Chondrocyte (in vitro differentiated cells): ENCODE measurements around the gene C2orf69. TPM values are rescaled to one million over a fixed set of nuclear protein-coding genes. Genes with fewer than 3 reads are reported as not detected.
A peak's percentile ranks its signal among the peaks of the same experiment; 100 is the strongest.

Source experiments
- DNase-seq: peaks from one replicate; pipeline ENCODE4 v3.0.0; 2021; ENCODE audit warnings: mixed read lengths, low spot score
- H3K27ac Mint-ChIP-seq: one replicate; pipeline ENCODE4 v1.8.0; 2021; ENCODE audit warnings: mild to moderate bottlenecking, moderate library complexity, mixed read lengths; ENCODE audit not compliant: unreplicated experiment
- H3K27me3 Mint-ChIP-seq: 2 replicates; pipeline ENCODE4 v1.8.0; 2021; ENCODE audit warnings: low read depth, mixed read lengths
- H3K36me3 Mint-ChIP-seq: 2 replicates; pipeline ENCODE4 v1.8.0; 2021; ENCODE audit warnings: low read depth, mixed read lengths
- H3K4me1 Mint-ChIP-seq: 2 replicates; pipeline ENCODE4 v1.8.0; 2021; ENCODE audit warnings: low read depth, mild to moderate bottlenecking, mixed read lengths
- H3K4me3 Mint-ChIP-seq: one replicate; pipeline ENCODE4 v1.8.0; 2021; ENCODE audit warnings: mild to moderate bottlenecking, moderate library complexity, mixed read lengths; ENCODE audit not compliant: unreplicated experiment
- H3K9me3 Mint-ChIP-seq: 2 replicates; pipeline ENCODE4 v1.8.0; 2021; ENCODE audit warnings: low read depth, mixed read lengths
- CTCF ChIP-seq: fragments of 200-600 bp; sonication (generic); IDR thresholded peaks from 2 replicates; pipeline ENCODE4 v1.5.0; 2021; ENCODE audit warnings: antibody characterized with exemption, mild to moderate bottlenecking, moderate library complexity
- long read RNA-seq: library from polyadenylated mRNA; stranded (forward); transcript quantifications from one replicate; pipeline ENCODE4 v2.0.0, GENCODE V29; 2021
- total RNA-seq: library from RNA; stranded (reverse); gene quantifications from 3 replicates; pipeline ENCODE4 v1.2.1, GENCODE V29; 2021

The C2orf69 gene
- total RNA-seq = 8.9 to 10.1 TPM (median 9.8 TPM) in 3 replicates
- long read RNA-seq, transcript C2orf69-201 (2 exons, 3,728 nt) = major isoform, 40 of 43 reads
- long read RNA-seq, partial matches to known transcripts = 0 of 43 reads
- long read RNA-seq, other reads (novel, unspliced or antisense) = 3 of 43 reads

- Mint-ChIP-seq H3K4me3 (peak within 1 kb of the TSS; percentile 93), H3K9me3 (no peaks in the 10 kb centered on the region), H3K36me3 (peaks cover under 1% of the 10 kb centered on the region), H3K27ac (peak within 1 kb of the TSS; percentile 95), H3K27me3 (no peaks in the 10 kb centered on the region), H3K4me1 (peaks cover 36% of the 10 kb centered on the region)
- DNase-seq = peak; percentile 97
- peak; percentile 44 for TF ChIP-seq CTCF
Measured at GRCh38 chr2:199911052-199911876, at the start of gene C2orf69. Gene C2orf69 (plus strand): TSS chr2:199911293. CDS start chr2:199911439, 146 bp downstream.

GRCh38 chr2:199862788-199863187 lies 48.3 kb upstream of the C2orf69 start:
- no peak for TF ChIP-seq CTCF
- Mint-ChIP-seq H3K36me3 (no peaks in the 10 kb centered on the region), H3K27me3 (peaks cover 21% of the 10 kb centered on the region), H3K4me3 (no peak overlapping the region), H3K4me1 (no peaks in the 10 kb centered on the region), H3K27ac (no peak overlapping the region), H3K9me3 (no peaks in the 10 kb centered on the region)
- no peak for DNase-seq

GRCh38 chr2:199865905-199866304 lies 45.2 kb upstream of the C2orf69 start:
- no peak for DNase-seq
- Mint-ChIP-seq H3K27me3 (peaks cover 18% of the 10 kb centered on the region), H3K27ac (no peak overlapping the region), H3K36me3 (no peaks in the 10 kb centered on the region), H3K9me3 (no peaks in the 10 kb centered on the region), H3K4me1 (peaks cover 15% of the 10 kb centered on the region), H3K4me3 (no peak overlapping the region)
- no peak for TF ChIP-seq CTCF

- Mint-ChIP-seq H3K9me3 (no peaks in the 10 kb centered on the region), H3K27ac (no peak overlapping the region), H3K4me3 (no peak overlapping the region), H3K36me3 (no peaks in the 10 kb centered on the region), H3K27me3 (peaks cover 11% of the 10 kb centered on the region), H3K4me1 (peaks cover 15% of the 10 kb centered on the region)
- no peak for DNase-seq
- no peak for TF ChIP-seq CTCF
Measured at GRCh38 chr2:199868431-199869226, 42.5 kb upstream of the C2orf69 start.

GRCh38 chr2:199869227-199869541 lies 41.9 kb upstream of the C2orf69 start:
- no peak overlapping the region for H3K27ac Mint-ChIP-seq
- no peak for DNase-seq
- peaks cover 5% of the 10 kb centered on the region for H3K9me3 Mint-ChIP-seq
- TF ChIP-seq CTCF = no peak
- peaks cover 15% of the 10 kb centered on the region for H3K4me1 Mint-ChIP-seq
- H3K27me3 Mint-ChIP-seq = peaks cover 7% of the 10 kb centered on the region
- no peak overlapping the region for H3K4me3 Mint-ChIP-seq
- peaks cover 4% of the 10 kb centered on the region for H3K36me3 Mint-ChIP-seq
